Retina (tissue), 1 donor: Measurements from ENCODE around the gene FCGR1A.
"Not testable (repeated sequence)": the region's sequence is repeated elsewhere in the genome, so short reads cannot be mapped to it uniquely, and the experiment has no call there.

Source experiments
- DNase-seq: peaks from one replicate; pipeline ENCODE4 v3.0.0-alpha.2; 2016

The FCGR1A gene

GRCh38 chr1:149782600-149782999, at the start of gene FCGR1A:
FCGR1A (plus strand) TSS chr1:149782694; CDS start chr1:149782744, 50 bp downstream.
- DNase-seq: not testable (repeated sequence)

GRCh38 chr1:149732781-149733180, 49.7 kb upstream of the FCGR1A start:
- not testable (repeated sequence) for DNase-seq

- not testable (repeated sequence) for DNase-seq
These were observed 47.8 kb upstream of the FCGR1A start for GRCh38 chr1:149734692-149735091.

GRCh38 chr1:149740148-149740581, 42.3 kb upstream of the FCGR1A start:
- peak; percentile 19 for DNase-seq

GRCh38 chr1:149740590-149741230, 41.8 kb upstream of the FCGR1A start:
- not testable (repeated sequence) for DNase-seq

GRCh38 chr1:149741914-149742313, 40.6 kb upstream of the FCGR1A start:
- not testable (repeated sequence) for DNase-seq

- peak; percentile 10 for DNase-seq
These were observed 35.8 kb upstream of the FCGR1A start for GRCh38 chr1:149746463-149747356.

- DNase-seq: not testable (repeated sequence)
These were observed 34.9 kb upstream of the FCGR1A start for GRCh38 chr1:149747359-149748143.

GRCh38 chr1:149748144-149748500, 34.4 kb upstream of the FCGR1A start:
- peak; percentile 24 for DNase-seq

- not testable (repeated sequence) for DNase-seq
These were observed 31.9 kb upstream of the FCGR1A start for GRCh38 chr1:149750562-149750961.

- DNase-seq: not testable (repeated sequence)
These were observed 30.3 kb upstream of the FCGR1A start for GRCh38 chr1:149752186-149752585.

- DNase-seq: not testable (repeated sequence)
These were observed 29.0 kb upstream of the FCGR1A start for GRCh38 chr1:149753466-149753865.

GRCh38 chr1:149755294-149755693, 27.2 kb upstream of the FCGR1A start:
- not testable (repeated sequence) for DNase-seq

- DNase-seq: not testable (repeated sequence)
These were observed 20.2 kb upstream of the FCGR1A start for GRCh38 chr1:149762294-149762693.

- not testable (repeated sequence) for DNase-seq
These were observed 18.2 kb upstream of the FCGR1A start for GRCh38 chr1:149764087-149764800.

GRCh38 chr1:149766241-149766640, 16.3 kb upstream of the FCGR1A start:
- not testable (repeated sequence) for DNase-seq

GRCh38 chr1:149769216-149769615, 13.3 kb upstream of the FCGR1A start:
- not testable (repeated sequence) for DNase-seq

- DNase-seq: not testable (repeated sequence)
These were observed 11.8 kb upstream of the FCGR1A start for GRCh38 chr1:149770661-149771060.

GRCh38 chr1:149771653-149772425, 10.7 kb upstream of the FCGR1A start:
- DNase-seq: not testable (repeated sequence)

- DNase-seq: not testable (repeated sequence)
These were observed 6.9 kb upstream of the FCGR1A start for GRCh38 chr1:149775510-149776147.

- DNase-seq: not testable (repeated sequence)
These were observed 5.4 kb upstream of the FCGR1A start for GRCh38 chr1:149777084-149777483.
